T-helper 1 cell (primary cell): ENCODE results near the gene FATE1.
"Not testable (repeated sequence)": the region's sequence is repeated elsewhere in the genome, so short reads cannot be mapped to it uniquely, and the experiment has no call there.

Source experiments
- DNase-seq, 5 donors: peaks; one replicate each; pipeline ENCODE4 v3.0.0-alpha.2; 2012 to 2020
- total RNA-seq, 4 donors: gene quantifications; one replicate each; lab custom pipeline; 2026; lab: John Stamatoyannopoulos, UW

Gene FATE1, protein sequence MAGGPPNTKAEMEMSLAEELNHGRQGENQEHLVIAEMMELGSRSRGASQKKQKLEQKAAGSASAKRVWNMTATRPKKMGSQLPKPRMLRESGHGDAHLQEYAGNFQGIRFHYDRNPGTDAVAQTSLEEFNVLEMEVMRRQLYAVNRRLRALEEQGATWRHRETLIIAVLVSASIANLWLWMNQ
- total RNA-seq, result 0 reads per million in 4 donors

DNA sequence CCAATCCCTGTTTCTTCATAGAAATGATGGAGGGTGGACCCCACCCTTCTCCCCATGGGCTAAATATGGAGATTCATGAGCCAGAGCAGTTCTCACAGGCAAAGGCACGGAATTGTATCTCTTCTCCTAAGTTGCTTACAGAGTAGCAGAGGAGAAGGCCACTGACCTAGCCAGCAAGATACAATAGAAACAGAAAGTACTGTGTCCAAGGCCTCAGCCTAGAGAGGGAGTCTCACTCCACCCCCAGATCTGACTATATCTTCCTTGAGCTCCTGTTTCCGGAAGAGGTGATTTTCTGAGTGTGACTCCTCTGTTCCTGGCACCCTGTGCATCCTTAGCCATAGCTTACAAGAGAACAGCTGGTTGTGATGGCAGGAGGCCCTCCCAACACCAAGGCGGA is at the start of gene FATE1:
FATE1 (plus strand) TSS at position 284 of the 400 bp plus-strand sequence; CDS start at position 369, 85 bp downstream.
- DNase-seq, result no peak

DNA sequence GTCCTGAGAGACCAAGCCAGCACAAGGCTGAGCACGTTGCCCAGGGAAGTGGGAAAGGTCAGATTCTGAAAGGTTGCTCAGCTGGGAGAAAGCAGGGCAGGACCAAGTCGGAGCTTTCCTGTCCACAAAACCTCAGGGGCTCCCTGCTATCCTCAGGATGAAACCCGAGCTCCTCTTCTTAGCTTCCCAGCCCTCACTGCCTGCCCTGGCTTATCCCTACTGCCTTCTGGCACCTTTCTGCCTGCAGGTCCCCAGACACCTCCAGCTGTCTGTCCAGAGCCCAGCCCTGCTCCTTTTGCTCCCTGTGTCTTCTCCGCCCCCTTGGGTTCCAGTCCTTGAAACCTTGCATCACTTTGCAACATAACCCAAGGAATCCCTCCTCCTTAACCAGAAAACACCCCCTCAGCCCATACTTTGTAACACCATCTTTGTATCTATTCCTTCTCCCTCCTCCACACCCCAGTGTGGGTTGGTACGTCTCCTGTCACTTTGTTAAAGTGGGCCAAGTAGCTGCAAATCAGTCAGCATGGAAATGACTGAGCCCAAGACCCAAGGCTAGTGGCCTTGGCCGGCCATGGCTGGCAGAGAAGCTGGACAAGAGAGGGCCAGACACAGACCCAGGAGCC is 40.6 kb upstream of the FATE1 start:
- DNase-seq, result no peak

DNA sequence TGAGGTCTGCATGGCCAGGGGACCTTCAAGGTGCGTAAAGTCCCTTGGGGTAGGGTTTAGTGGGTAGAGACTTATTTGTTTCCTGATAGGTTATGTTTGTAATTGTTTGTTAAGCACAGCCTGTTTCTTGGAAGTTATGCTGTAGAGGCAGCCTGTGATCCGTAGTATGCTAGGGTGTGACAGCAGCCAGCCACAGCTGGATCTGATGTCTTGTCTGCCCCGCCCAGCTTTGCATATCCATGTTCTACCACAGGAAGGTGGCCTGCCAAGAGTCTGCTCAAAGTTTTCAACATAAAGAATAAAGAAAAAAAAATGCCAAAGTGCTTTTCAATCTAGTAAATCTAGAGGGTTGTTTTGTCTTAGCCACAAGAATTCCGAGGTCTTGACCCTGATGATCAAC is 39.6 kb upstream of the FATE1 start:
- no peak for DNase-seq

DNA sequence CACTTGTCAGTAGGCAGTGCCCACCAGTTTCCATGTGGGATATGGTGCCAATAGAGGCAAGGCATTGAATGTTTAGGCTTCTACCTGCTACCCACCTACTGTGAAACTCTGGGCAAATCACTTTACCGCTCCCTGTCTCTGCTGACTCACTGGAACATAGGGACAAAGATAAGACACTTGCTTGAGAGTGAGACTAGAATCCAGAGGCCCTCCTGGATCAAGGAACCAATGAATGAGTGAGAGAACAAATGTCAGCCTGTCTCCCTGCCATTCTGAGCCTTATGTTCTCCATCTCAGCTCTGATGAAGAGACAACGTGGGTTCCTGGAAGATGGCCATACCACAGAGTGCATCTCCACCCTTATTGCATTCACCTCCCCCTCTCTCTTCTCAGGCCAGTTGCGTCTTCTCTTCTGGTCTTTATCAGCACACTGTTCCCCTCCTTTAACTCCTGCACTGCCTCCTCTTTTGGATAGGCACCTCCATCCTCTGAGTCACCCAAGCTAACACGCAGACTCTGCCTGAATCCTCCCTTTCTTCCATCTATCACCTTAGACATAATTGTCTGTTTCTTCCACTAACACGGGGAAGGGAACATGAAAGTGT is 35.9 kb upstream of the FATE1 start:
- no peak for DNase-seq

DNA sequence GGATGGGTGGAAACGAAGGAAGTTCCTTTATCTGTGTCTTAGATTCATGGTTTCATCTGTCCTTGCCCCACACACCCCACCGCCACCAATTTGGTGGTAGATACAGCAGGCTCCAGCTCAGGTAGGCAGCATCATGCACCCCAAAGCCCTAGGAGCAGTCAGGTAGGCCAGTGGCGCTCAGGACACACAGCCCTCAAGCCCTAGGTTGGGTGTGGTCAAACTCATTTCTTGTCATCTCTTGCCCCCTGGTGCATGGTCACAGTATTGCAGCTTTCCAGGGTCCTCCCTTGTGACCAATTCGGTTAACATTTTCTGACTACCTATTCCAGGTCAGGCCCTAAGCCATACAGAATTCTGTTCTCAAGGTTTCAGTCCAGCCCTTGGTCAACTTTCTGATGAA is 35.0 kb upstream of the FATE1 start:
- peak in 4 of 5 donors; percentile 16 to 35 (median 24) for DNase-seq

DNA sequence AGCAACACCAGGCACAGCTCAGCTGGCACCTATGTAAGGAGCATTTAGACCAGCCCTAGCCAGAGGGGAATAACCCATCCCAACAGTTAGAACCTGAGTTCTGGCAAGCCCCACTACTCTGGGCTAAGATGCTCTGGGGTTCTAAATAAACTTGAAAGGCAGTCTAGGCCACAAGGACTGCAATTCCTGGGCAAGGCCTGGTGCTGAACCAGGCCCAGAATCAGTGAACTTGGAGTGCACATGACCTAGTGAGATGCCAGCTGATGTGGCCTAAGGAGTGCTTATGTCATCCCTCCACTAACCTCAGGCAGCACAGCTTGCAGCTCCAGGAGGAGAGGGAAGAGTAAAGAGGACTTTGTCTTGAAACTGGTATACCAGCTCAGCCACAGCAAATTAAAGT is 28.2 kb upstream of the FATE1 start:
- no peak for DNase-seq

DNA sequence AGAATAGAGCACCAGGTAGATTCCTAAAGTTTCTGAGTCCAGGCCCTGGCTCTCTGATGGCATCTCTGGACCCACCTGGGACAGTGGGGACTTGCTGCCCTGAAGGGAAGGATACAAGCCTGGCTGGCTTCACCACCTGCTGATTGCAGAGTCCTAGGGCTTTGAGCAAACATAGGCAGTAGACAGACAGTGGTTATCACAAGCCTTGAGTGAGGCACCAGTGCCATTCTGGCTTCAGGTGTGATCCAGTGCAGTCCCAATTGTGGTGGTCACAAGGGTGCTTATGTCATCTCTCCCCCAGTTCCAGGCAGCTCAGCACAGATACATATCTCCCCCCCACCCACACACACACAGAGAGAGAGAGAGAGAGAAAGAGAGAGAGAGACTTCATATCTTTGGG is 27.1 kb upstream of the FATE1 start:
- DNase-seq, result no peak

DNA sequence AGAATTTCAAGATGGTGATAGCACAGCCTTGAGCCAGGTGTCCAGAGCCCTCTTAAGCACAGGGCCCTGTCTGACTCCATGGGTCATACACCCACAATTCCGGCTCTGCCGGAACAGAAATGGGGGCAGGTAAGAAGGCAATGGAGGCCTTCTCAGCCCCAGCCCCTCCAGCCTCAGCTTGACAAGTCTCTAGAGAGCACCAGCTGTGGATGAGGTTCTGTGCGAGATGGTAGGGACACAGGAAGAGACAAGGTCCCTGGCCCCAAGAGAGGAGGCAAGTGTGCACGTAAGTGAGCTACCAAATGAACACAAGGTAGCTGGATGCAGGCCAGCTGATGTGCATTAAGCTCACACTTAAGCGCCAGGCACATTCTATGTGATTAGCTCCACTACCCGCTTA is 23.0 kb upstream of the FATE1 start:
- no peak for DNase-seq

DNA sequence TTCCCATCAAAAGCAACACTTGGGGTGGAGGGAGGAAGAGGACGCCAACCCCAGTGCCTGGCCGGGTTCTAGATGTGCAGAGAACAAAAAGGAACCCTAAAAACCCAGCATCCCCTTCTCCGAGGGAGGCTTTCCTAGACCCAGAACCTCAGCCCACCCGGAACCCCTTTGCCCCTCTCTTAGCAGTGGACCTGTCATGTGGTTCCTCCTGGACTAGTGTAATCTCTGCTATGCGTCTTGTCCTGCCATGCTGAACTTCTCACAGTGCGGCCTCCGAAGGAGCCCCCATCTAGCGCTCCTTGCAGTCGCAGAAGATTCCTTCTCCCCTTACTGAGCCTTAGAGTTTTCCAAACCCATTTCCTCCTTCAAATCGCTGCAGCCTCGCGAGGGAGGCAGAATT is 21.7 kb upstream of the FATE1 start:
- DNase-seq, result no peak

DNA sequence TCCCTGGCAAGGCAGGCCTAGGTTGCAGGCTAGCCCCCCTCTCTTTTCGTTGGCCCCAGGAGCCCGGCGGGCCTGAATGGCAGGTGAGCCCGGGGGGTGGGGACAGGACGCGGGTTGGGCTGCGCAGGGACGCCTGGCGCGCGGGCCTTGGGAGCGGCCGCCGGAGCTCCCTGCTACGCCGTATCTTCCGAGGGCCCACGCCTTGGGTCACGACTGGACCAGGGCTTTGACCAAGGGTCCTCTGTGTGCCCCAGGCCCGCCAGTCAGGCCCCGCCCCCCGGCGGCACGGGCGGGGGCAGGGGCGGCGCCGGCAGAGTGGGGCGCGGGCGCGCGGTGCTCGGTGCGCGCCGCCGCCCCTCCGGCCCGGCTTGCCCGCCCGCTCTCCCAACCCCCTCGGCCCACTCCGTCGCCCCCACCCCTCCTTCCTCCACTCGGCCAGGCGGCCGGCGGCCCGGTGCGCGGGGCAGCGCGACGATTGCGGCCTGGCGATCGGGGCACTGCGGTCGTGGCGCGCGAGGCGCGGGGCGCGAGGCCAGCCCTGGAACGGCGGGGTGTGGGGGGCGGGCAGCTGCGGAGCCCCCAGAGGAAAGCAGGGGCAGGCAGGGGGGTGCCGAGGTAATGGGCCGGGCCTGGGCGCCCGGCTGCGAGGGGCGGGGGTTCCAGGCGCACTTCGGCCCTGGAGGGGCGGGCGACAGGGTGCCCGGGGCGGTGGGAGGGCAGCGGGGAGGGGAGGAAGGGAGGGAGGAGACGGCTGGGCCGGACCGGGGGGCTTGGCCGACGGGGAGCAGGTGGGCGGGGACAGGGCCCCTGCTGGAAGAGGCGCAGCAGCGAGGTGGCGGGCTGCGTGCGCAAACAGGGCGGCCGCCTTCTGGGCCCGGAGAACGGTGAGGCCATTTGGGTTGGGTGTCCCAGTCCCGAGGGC is 20.9 kb upstream of the FATE1 start, which contains the start of gene PRRG3:
PRRG3 (plus strand) TSS at position 798 of the 922 bp plus-strand sequence. CDS start 3,357 bp downstream, outside the sequence.
- no peak for DNase-seq

DNA sequence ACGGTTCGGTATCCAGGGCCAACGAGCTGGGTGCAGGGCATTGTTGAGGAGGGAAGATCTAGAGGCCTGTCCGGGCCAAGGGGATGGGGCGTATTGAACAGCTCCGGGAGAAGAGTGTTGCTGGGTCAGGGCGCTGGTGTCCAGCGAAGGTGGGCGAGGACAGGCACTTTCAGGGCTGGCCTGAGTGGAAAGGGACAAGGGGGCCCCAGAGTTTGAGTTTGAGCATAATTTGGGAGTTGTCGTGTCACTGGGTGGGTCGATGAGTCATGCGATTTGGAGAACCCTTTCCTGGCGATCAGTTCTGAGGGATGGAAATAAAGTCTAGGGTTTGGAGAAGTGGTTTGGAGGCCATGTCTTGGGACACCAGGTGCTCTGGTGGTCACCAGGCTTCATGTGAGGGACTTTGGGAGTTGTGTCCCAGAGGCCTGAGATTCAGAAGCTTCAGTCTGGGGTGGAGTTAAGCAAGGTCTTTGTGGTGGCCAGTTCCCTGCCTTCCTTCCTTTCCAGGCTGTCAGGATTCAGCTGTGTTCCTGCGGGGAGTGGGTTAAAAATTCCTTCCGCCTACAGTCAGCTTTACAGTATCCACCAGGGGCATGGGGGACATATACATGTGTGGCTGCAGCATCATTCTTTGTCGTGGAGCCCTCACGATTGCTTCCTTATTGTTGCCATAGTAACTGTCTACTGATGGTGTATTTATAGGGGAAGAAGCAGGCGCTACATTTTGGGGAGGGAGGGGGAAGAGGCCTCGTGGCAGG is 20.1 kb upstream of the FATE1 start:
- DNase-seq, result no peak

DNA sequence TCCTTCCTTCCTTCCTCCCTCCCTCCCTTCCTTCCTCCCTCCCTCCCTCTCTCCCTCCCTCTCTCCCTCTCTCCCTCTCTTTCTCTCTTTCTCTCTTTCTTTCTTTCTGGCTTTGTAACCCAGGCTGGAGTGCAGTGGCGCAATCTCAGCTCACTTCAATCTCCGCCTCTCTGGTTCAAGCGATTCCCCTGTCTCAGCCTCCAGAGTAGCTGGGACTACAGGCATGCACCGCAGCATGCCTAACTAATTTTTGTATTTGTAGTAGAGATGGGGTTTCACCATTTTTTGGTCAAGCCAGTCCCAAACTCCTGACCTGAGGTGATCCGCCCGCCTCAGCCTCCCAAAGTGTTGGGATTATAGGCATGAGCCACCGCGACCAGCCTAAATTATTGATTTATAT is 18.8 kb upstream of the FATE1 start:
- DNase-seq, result not testable (repeated sequence)

DNA sequence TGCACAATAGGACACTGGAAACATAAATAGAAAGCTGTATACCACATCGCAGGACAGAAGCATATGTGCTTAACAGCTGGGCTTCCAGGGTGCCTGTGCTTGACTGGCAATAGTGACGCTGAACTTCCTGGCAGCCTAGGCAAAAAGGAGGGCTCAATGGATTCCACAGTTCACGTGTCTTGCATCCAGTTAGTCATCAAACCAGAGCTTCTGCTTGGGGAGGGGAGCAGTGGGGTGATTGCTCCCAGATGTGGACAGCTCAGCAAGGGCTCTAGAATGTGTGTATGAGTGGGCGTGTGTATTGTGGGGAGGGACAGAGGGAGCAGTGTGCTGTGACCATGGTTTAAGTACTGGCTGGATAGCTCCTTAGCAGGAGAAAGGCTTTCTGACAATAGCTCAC is 18.3 kb upstream of the FATE1 start:
- DNase-seq, result no peak

DNA sequence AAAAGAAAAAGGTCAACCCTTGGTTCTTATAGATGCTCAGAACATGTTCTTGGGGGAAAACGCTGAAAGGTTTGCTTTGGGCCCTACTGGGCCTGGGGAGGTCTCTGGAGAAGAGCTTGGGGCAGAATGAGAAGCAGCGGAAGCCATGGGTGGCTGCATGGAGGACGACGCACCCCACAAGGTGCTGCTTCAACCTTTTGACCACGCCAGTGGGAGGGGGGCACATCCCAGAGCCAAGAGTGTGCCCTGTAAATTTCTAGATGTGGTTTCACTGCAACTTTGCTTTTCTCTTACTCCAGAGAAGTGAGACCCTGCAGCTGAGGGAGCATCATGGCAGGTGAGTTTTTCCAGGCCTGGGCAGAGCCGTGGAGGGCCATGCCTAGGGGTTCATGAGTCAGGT is 17.4 kb upstream of the FATE1 start:
- no peak for DNase-seq

DNA sequence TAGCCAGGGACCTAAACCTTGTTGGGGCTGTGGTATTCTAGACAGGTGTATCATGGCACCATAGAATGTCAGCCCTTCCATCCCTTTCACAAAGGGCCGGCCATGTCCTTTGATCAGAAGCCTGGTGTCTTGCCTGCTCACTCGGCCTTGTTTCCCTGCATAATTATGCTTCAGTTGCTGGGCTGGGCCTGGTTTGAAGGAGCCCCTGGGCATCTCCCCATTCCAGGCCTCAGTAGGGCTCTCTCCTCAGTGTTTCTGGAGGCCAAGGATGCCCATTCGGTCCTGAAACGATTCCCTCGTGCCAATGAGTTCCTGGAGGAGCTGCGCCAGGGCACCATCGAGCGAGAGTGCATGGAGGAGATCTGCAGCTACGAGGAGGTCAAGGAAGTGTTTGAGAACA is 16.1 kb upstream of the FATE1 start:
- no peak for DNase-seq

DNA sequence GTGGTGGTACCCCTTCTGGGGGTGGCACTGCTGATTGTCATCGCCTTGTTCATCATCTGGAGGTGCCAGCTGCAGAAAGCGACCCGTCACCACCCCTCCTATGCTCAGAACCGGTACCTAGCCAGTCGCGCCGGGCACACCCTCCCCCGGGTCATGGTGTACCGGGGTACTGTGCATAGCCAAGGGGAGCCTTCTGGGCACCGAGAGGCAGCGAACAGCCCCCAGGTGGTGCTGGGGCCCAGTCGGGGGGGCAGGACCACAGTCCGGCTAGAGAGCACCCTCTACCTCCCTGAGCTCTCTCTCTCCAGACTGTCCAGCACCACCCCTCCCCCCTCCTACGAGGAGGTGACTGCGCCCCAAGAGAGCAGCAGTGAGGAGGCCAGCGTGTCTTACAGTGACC is 15.3 kb upstream of the FATE1 start:
- DNase-seq, result no peak

DNA sequence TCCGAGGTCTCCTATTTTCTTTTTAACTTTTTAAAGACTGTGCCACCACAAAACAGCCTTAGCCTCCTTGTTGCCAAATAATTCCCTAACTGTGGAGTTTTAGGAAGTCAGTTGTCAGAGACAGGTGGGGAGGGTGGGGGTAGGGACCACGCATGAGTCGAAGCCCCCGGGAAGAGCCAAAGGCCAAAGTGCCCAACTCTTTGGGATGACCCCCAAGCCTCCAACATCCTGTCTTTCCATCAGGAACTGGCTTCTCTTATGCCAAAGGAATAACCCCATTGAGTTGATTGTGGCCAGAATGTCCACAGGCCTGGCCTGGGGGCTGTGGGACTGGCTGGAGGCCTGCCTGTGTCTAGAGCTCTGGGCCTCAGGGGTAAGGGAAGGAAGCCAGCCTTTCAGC is 14.8 kb upstream of the FATE1 start:
- DNase-seq, result no peak

DNA sequence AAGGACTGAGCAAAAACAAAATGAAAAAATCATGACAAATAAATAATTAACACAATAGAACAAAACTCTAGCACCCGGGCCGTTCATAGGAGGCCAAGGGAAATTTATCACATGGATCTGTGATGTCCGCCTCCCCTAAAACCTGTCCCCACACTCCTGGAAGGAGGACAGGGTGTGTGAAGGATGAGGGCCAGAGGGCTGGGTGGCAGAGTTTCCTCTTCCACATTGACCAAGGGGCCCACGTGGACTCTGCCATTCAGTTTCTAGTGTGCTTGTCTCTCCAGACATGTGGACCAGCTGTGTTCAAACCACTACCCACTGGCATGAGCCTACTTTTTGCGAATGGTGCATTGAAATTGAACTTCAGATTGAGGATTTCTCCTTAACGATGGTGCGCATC is 14.3 kb upstream of the FATE1 start:
- no peak for DNase-seq

DNA sequence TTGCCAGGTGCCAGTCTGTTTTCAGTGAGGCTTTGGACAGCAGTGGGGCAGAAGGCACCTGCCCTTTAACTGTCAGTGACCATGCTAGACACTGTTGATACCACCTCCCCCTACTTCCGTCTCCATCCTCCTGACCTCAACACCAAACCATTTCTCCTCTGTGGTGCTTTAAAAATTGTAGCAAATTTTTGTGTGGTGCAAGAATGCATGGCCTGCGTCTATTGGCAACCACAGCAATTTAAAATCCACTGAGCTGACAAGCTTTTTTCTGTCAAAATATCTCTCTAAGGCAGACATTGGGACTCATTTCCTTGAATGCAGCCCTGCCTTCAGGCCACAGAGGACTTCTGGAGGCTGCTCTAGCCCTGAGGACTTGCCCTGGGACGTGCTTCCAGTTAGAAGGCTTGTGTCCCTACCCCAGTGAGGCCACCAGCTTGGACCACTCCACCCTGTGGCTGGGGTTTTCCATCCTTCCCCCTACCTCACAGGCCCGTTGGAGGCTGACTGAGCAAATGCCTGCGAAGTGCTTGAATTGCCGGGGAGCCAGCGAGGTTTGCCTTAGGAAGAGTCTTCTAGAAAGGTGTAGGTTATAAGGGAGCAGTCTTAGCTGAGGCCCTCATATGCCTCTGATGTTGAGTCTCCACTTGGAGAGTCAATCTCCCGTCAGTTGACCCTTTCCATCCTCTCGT is 13.7 kb upstream of the FATE1 start:
- DNase-seq, result no peak

DNA sequence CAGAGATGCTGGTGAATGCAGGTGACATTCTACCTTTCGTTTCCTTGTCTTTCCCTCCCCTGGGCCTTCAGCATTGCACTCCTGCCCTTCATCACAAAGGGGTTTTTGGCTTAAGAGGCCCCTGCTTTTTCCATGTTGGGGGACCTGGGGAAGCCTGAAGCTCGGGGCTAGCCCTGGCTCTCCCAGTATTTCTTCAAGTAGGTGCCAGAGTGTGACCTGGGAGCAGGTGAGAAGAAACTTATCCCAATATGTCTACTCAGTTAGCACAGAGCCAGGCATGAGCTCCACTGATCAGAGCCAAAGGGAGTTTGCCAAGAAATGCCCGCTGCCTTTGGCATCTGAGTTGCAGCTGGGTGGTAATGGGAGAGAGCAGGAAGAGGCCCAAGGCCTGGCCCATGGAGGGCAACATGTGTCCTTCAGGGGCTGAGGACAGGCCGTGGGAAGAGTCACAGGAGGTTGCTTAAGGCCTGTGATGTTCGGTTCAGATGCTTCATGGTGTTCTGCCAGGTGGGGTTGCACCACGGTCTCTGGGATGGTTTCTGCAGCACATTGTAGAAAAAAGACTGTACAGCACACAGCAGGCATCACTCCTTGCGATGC is 13.0 kb upstream of the FATE1 start:
- no peak for DNase-seq

DNA sequence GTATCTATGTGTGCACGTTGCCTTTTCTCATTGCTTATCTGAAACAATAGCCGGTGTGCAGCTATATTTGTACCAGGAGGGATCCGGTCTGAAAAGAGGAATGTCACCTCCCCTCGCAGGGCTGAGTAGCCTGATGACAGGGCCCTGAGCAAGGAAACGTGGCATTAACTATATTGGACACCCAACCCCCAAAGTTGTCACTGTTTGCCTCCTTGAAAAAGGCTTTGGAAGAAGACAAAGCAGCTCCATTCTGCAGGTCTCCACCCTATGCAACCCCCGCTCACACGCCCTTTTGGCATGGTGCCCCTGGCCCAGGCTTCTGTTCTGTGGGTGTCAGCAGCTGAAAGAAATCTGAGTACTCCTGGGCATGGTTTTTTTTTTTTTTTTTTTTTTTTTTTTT is 12.3 kb upstream of the FATE1 start:
- no peak for DNase-seq
